RCC 7860 (cell line): ENCODE measurements around the gene NSMF.
"Not testable (repeated sequence)": the region's sequence is repeated elsewhere in the genome, so short reads cannot be mapped to it uniquely, and the experiment has no call there.

ENCODE experiments used
- DNase-seq: peaks from one replicate; pipeline ENCODE4 v3.0.0-alpha.2; 2015; ENCODE audit warnings: low spot score
- FAIRE-seq: peaks from 2 replicates; lab custom pipeline; 2012; peaks lifted over from hg19 to GRCh38; lab: Jason Lieb, UNC

Gene NSMF

GRCh38 chr9:137459601-137460362 is 648 bp upstream of the NSMF start:
- FAIRE-seq (no peak), DNase-seq (no peak)

- FAIRE-seq, result no peak
- no peak for DNase-seq
Measured at GRCh38 chr9:137458194-137459151, 661 bp downstream of the NSMF start.

- DNase-seq (no peak), FAIRE-seq (no peak)
Measured at GRCh38 chr9:137457406-137458193, 1.5 kb downstream of the NSMF start.

- no peak for DNase-seq
- FAIRE-seq, result no peak
Measured at GRCh38 chr9:137456864-137457405, 2.2 kb downstream of the NSMF start.

- DNase-seq, result no peak
Measured at GRCh38 chr9:137456061-137456863, 2.9 kb downstream of the NSMF start.

GRCh38 chr9:137455359-137455991 is 3.7 kb downstream of the NSMF start:
- DNase-seq, result no peak
- no peak for FAIRE-seq

More at GRCh38 chr9:137456061-137456863, 2.9 kb downstream of the NSMF start:
- no peak for FAIRE-seq

GRCh38 chr9:137454597-137455358 is 4.4 kb downstream of the NSMF start:
- FAIRE-seq, result no peak
- no peak for DNase-seq

- FAIRE-seq (no peak), DNase-seq (no peak)
Measured at GRCh38 chr9:137454145-137454596, 5.0 kb downstream of the NSMF start.

GRCh38 chr9:137453643-137454081 is 5.5 kb downstream of the NSMF start:
- no peak for FAIRE-seq
- DNase-seq, result no peak

- DNase-seq, result no peak
- no peak for FAIRE-seq
Measured at GRCh38 chr9:137452761-137453642, 6.1 kb downstream of the NSMF start.

GRCh38 chr9:137452006-137452760 is 7.0 kb downstream of the NSMF start:
- no peak for DNase-seq
- FAIRE-seq, result no peak

GRCh38 chr9:137451264-137452005 is 7.7 kb downstream of the NSMF start:
- not testable (repeated sequence) for DNase-seq, FAIRE-seq

- not testable (repeated sequence) for FAIRE-seq, DNase-seq
Measured at GRCh38 chr9:137450539-137451222, 8.5 kb downstream of the NSMF start.

- FAIRE-seq (no peak), DNase-seq (no peak)
Measured at GRCh38 chr9:137449931-137450538, 9.1 kb downstream of the NSMF start.
